HCT116 (cell line): Measurements from ENCODE around the gene RAB30. TPM values are rescaled to one million over a fixed set of nuclear protein-coding genes. Genes with fewer than 3 reads are reported as not detected.

ENCODE experiments used
- ATAC-seq: fragments of 200-7000 bp; cut with Tn5 transposase; 2 replicates; pipeline ENCODE4 v1.9.1; 2020; ENCODE audit warnings: mild to moderate bottlenecking, moderate library complexity
- Bru-seq: library from RNA; stranded (reverse); fragments of 400-500 nt; gene quantifications from one replicate; lab custom pipeline; 2021; lab: Mats Ljungman, UMichigan
- BruChase-seq, 2 experiments: library from RNA; stranded (reverse); fragments of 400-500 nt; gene quantifications; one replicate each; lab custom pipeline; 2021; lab: Mats Ljungman, UMichigan
- BruUV-seq: library from RNA; stranded (reverse); fragments of 400-500 nt; replicated peaks from 2 replicates; lab custom pipeline; 2021; lab: Mats Ljungman, UMichigan
- CTCF ChIA-PET: fragments of 300-600 bp; sonication (Branson Sonifier 250); formaldehyde crosslinking; loops from one replicate; lab custom pipeline; 2021; ENCODE audit warnings: antibody characterized with exemption; lab: Charles Lee
- POLR2A ChIA-PET: fragments of 300-600, 350-600 bp; sonication (Branson Sonifier 250); formaldehyde crosslinking; loops from one replicate; lab custom pipeline; 2021; ENCODE audit warnings: antibody characterized with exemption; lab: Charles Lee
- RAD21 ChIA-PET, 2 experiments: fragments of 300-600 bp; sonication (Branson Sonifier 250); formaldehyde crosslinking; loops; one replicate each; lab custom pipeline; 2023; ENCODE audit warnings: low total read pairs in 2 of 2; ENCODE audit not compliant: uncharacterized antibody in 2 of 2, unreplicated experiment in 2 of 2, low non-redundant PET in 1 of 2; lab: Charles Lee
- DNase-seq: peaks from one replicate; pipeline ENCODE4 v3.0.0-alpha.2; 2010; ENCODE audit warnings: low read depth, low spot score
- H2AFZ ChIP-seq: fragments of 200-600 bp; shearing (Covaris generic), sonication (generic); 2 replicates; pipeline ENCODE4 v1.6.1; 2017; ENCODE audit warnings: low read depth, mixed run types, mixed read lengths, antibody characterized with exemption, low read length; ENCODE audit not compliant: poor library complexity, severe bottlenecking
- H3K27ac ChIP-seq: 2 replicates; pipeline ENCODE4 v1.5.1; 2012; ENCODE audit warnings: low read depth, low read length
- H3K27me3 ChIP-seq: fragments of 200-600 bp; sonication (generic); 2 replicates; pipeline ENCODE4 v1.6.1; 2016; ENCODE audit warnings: mixed run types, low read length, mixed read lengths; ENCODE audit not compliant: insufficient read depth
- H3K36me3 ChIP-seq, 2 experiments: fragments of 200-500 bp in 1 of 2; fragments of 200-600 bp in 1 of 2; sonication (Bioruptor generic) in 1 of 2; sonication (generic) in 1 of 2; 2 replicates each; pipeline versions ENCODE4 v1.5.1 to v1.6.1; 2014 to 2016; ENCODE audit warnings: low read length in 2 of 2, inconsistent platforms in 1 of 2, mixed read lengths in 1 of 2, mixed run types in 1 of 2; ENCODE audit not compliant: insufficient read depth in 2 of 2, control insufficient read depth in 1 of 2
- H3K4me1 ChIP-seq, 2 experiments: fragments of 200-600 bp in 1 of 2; sonication (generic) in 1 of 2; 2 replicates each; pipeline versions ENCODE4 v1.5.1 to v1.6.1; 2012 to 2017; ENCODE audit warnings: low read length in 2 of 2, inconsistent platforms in 1 of 2, mild to moderate bottlenecking in 1 of 2, mixed read lengths in 1 of 2, mixed run types in 1 of 2, moderate library complexity in 1 of 2; ENCODE audit not compliant: insufficient read depth in 2 of 2, control insufficient read depth in 1 of 2
- H3K4me2 ChIP-seq: fragments of 200-600 bp; sonication (generic); 2 replicates; pipeline ENCODE4 v1.6.1; 2017; ENCODE audit warnings: mixed run types, low read length, mixed read lengths
- H3K4me3 ChIP-seq, 2 experiments: fragments of 200-600 bp in 1 of 2; sonication (generic) in 1 of 2; replicated peaks in 1 of 2; 2 replicates each; pipeline ENCODE4 v1.5.1; 2011 to 2016; ENCODE audit warnings: low read length in 2 of 2, control low read depth in 1 of 2, low read depth in 1 of 2, mild to moderate bottlenecking in 1 of 2, mixed read lengths in 1 of 2, mixed run types in 1 of 2
- H3K79me2 ChIP-seq: fragments of 200-600 bp; sonication (generic); 2 replicates; pipeline ENCODE4 v1.6.1; 2017; ENCODE audit warnings: mild to moderate bottlenecking, mixed run types, low read length, moderate library complexity, mixed read lengths; ENCODE audit not compliant: insufficient read depth
- H3K9ac ChIP-seq: fragments of 200-600 bp; sonication (generic); 2 replicates; pipeline ENCODE4 v1.6.1; 2016; ENCODE audit warnings: low read length, mixed read lengths
- H3K9me2 ChIP-seq: fragments of 200-600 bp; sonication (generic), shearing (Covaris generic); 2 replicates; pipeline ENCODE4 v1.6.1; 2017; ENCODE audit warnings: mixed run types, mild to moderate bottlenecking, moderate library complexity; ENCODE audit not compliant: insufficient read depth
- H3K9me3 ChIP-seq, 2 experiments: fragments of 200-500 bp in 1 of 2; fragments of 200-600 bp in 1 of 2; sonication (Bioruptor generic) in 1 of 2; sonication (generic) in 1 of 2; 2 replicates each; pipeline ENCODE4 v1.6.1; 2014 to 2017; ENCODE audit warnings: low read length in 2 of 2, mixed read lengths in 2 of 2, inconsistent platforms in 1 of 2, low read depth in 1 of 2, mild to moderate bottlenecking in 1 of 2, mixed run types in 1 of 2, moderate library complexity in 1 of 2; ENCODE audit not compliant: control insufficient read depth in 1 of 2, insufficient read depth in 1 of 2
- H4K20me1 ChIP-seq: fragments of 200-600 bp; sonication (generic), shearing (Covaris generic); 2 replicates; pipeline ENCODE4 v1.6.1; 2017; ENCODE audit warnings: mixed run types, mild to moderate bottlenecking, moderate library complexity; ENCODE audit not compliant: insufficient read depth
- ATF3 ChIP-seq: IDR thresholded peaks from 2 replicates; pipeline ENCODE4 v1.6.1; 2012
- CBX3 ChIP-seq: IDR thresholded peaks from 2 replicates; pipeline ENCODE4 v1.6.1; 2012; ENCODE audit warnings: low read depth
- CEBPB ChIP-seq: IDR thresholded peaks from 2 replicates; pipeline ENCODE4 v1.6.1; 2012; ENCODE audit warnings: low read depth
- CTCF ChIP-seq, 3 experiments: fragments of 200-600 bp in 1 of 3; sonication (generic) in 1 of 3; IDR thresholded peaks in 2 of 3; conservative IDR thresholded peaks in 1 of 3; 2 replicates each; pipeline ENCODE4 v1.5.1; 2012 to 2017; ENCODE audit warnings: low read depth in 2 of 3, low read length in 2 of 3, antibody characterized with exemption in 1 of 3, borderline replicate concordance in 1 of 3, control low read depth in 1 of 3, mild to moderate bottlenecking in 1 of 3, mixed read lengths in 1 of 3, mixed run types in 1 of 3, moderate library complexity in 1 of 3; ENCODE audit not compliant: insufficient read depth in 1 of 3
- EGR1 ChIP-seq: IDR thresholded peaks from 2 replicates; pipeline ENCODE4 v1.6.1; 2012; ENCODE audit warnings: low read depth
- ELF1 ChIP-seq: IDR thresholded peaks from 2 replicates; pipeline ENCODE4 v1.6.1; 2012; ENCODE audit warnings: low read depth, borderline replicate concordance
- EZH2 ChIP-seq: fragments of 200-600 bp; sonication (generic); IDR thresholded peaks from 2 replicates; pipeline ENCODE4 v1.6.1; 2017; ENCODE audit warnings: antibody characterized with exemption, mixed run types
- EZH2phosphoT487 ChIP-seq: fragments of 200-600 bp; IDR thresholded peaks from 2 replicates; pipeline ENCODE4 v1.6.1; 2018; ENCODE audit warnings: antibody characterized with exemption, borderline replicate concordance
- FOSL1 ChIP-seq: IDR thresholded peaks from 2 replicates; pipeline ENCODE4 v1.6.1; 2012; ENCODE audit warnings: low read depth
- MAX ChIP-seq: IDR thresholded peaks from 2 replicates; pipeline ENCODE4 v1.6.1; 2012
- POLR2A ChIP-seq: IDR thresholded peaks from 2 replicates; pipeline ENCODE4 v1.7.0; 2011; ENCODE audit warnings: borderline replicate concordance; ENCODE audit not compliant: insufficient read depth, insufficient read length; ENCODE audit errors: extremely low read depth
- RAD21 ChIP-seq: IDR thresholded peaks from 2 replicates; pipeline ENCODE4 v1.6.1; 2012; ENCODE audit warnings: low read depth, mild to moderate bottlenecking
- SIN3A ChIP-seq: IDR thresholded peaks from 2 replicates; pipeline ENCODE4 v1.6.1; 2012; ENCODE audit warnings: low read depth
- SP1 ChIP-seq: IDR thresholded peaks from 2 replicates; pipeline ENCODE4 v1.6.1; 2012; ENCODE audit warnings: low read depth
- SRF ChIP-seq: IDR thresholded peaks from 2 replicates; pipeline ENCODE4 v1.6.1; 2012; ENCODE audit warnings: low read depth
- TCF7L2 ChIP-seq: IDR thresholded peaks from 2 replicates; pipeline ENCODE4 v1.7.0; 2011; ENCODE audit warnings: borderline replicate concordance, inconsistent platforms; ENCODE audit not compliant: insufficient read depth, insufficient read length; ENCODE audit errors: extremely low read depth
- ZBTB33 ChIP-seq: IDR thresholded peaks from 2 replicates; pipeline ENCODE4 v1.6.1; 2011; ENCODE audit warnings: mild to moderate bottlenecking, low read length, moderate library complexity; ENCODE audit not compliant: insufficient replicate concordance; ENCODE audit errors: extremely low read depth
- ZFX ChIP-seq: fragments of 450-650 bp; IDR thresholded peaks from 2 replicates; pipeline ENCODE4 v1.6.1; 2017
- ZNF274 ChIP-seq: fragments of 200-500 bp; sonication (Bioruptor generic); IDR thresholded peaks from 2 replicates; pipeline ENCODE4 v1.6.1; 2014; ENCODE audit warnings: mild to moderate bottlenecking, low read depth, low read length, inconsistent platforms
- intact Hi-C: fragments of 100-400 bp; cut with micrococcal nuclease; formaldehyde crosslinking; loops from 2 replicates; pipeline ENCODE4 v1.10.0; 2022
- long read RNA-seq: library from polyadenylated mRNA; unstranded; transcript quantifications from one replicate; pipeline ENCODE4 v2.0.0, GENCODE V29; 2021; ENCODE audit not compliant: unreplicated experiment
- polyA plus RNA-seq: library from polyadenylated mRNA; unstranded; fragments of >200 nt; gene quantifications from 2 replicates; pipeline ENCODE4 v1.2.1, GENCODE V29; 2012; ENCODE audit warnings: missing spikeins
- total RNA-seq: library from RNA; stranded (reverse); gene quantifications from one replicate; pipeline ENCODE4 v1.2.1, GENCODE V29; 2021; ENCODE audit not compliant: unreplicated experiment

The RAB30 gene
- 5.7 TPM for total RNA-seq
- 1.4 and 2.8 TPM in 2 replicates for polyA plus RNA-seq
- percentile 56 among the genes with signal in this experiment for Bru-seq, nascent RNA
- percentile 52 among the genes with signal in this experiment for BruChase-seq, experiment 1, labeled RNA remaining after a 6-hour chase
- BruChase-seq, experiment 2, labeled RNA remaining after a 2-hour chase, result percentile 64 among the genes with signal in this experiment
- long read RNA-seq, partial matches to known transcripts, result 0 of 3 reads
- long read RNA-seq, other reads (novel, unspliced or antisense), result 2 of 3 reads

DNA sequence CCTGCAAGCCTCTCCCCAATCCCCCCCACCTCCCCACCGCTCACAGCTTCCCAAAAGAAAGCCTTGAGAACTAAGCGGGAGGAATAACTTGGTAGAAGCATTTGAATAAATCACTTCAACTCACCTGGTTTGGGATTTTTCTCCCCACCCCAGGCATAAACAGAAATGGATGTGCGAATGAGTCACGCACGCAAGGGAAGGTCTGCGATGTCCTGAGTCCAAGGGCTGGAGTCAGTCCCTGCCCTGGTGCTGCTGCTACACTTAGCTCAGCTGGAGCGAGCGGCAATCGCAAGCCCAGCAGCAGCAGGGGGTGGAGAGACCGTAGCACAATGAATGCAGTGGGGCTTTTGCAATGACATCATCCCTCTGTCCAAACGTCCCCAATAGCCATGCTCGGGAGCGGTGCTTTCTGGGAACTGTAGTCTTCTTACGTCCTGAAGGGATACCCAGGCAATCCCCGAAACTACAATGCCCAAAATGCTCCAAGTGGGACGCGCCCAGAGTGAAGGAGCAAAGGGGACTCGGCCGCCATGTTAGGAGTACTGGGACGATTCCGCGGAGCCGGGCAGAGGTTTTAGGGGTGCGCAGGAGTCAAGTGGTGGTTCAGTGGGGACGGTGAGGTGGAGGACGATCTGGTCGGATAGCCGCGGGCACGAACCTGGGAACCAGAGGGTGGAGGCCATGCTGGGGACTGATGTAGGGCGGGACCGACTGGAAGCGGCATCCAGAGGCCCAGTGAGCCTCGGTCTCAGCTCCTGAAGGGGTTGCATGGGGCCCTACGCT, at the start of gene RAB30:
Gene RAB30, minus strand, starts transcription at position 331 of the 783 bp plus-strand sequence. CDS start 74,581 bp downstream, outside the sequence.
- Histone ChIP-seq H3K9ac (peak within 1 kb of the TSS; percentile 95), H3K4me2 (peak within 1 kb of the TSS; percentile 87), H3K27ac (peak within 1 kb of the TSS; percentile 77), H3K9me2 (no peaks in the 10 kb centered on the region), H3K9me3 (no peaks in the 10 kb centered on the region), H3K27me3 (no peaks in the 10 kb centered on the region), H2AFZ (peak within 1 kb of the TSS; percentile 36), H3K36me3 (peaks cover under 1 to 13% of the 10 kb centered on the region in 2 experiments; a peak in 3 of 4 replicates), H4K20me1 (no peaks in the 10 kb centered on the region), H3K4me1 (peaks cover 11 to 27% of the 10 kb centered on the region in 2 experiments), H3K4me3 (peak within 1 kb of the TSS; percentile 90 to 95), H3K79me2 (peaks cover 38% of the 10 kb centered on the region)
- RAD21 ChIA-PET, result no interaction called here
- DNase-seq (peak; percentile 99), ATAC-seq (peak; percentile 95)
- intact Hi-C loops, result loop anchor here (1.0 kb wide), 2 partner anchors 85 to 170 kb away; partner anchors contain the start of gene DDIAS
- POLR2A ChIA-PET, result interaction anchor here (0.8 to 1.6 kb wide), 4 partner anchors 14 to 84 kb away, joined by 3 to 8 read pairs (median 4); partner anchors contain the start of gene PCF11
- BruUV-seq, result no TSS peak
- CTCF ChIA-PET, result interaction anchor here (0.6 kb wide), 1 partner anchor 9 kb away, joined by 3 read pairs; no protein-coding TSS in a partner anchor
- TF ChIP-seq ELF1, result no peak
- no peak for TF ChIP-seq ZNF274
- peak; percentile 83 for TF ChIP-seq SP1
- TF ChIP-seq CTCF (IDR thresholded peaks at IDR 0.05 in 2 of 3, conservative IDR thresholded peaks at IDR 0.05 in 1 of 3; ENCODE audit: borderline replicate concordance in 1 of 3, insufficient read depth in 1 of 3, low read depth in 2 of 3, low read length in 2 of 3), result no peak
- TF ChIP-seq MAX, result peak; percentile 77
- peak; percentile 45 for TF ChIP-seq POLR2A
- no peak for TF ChIP-seq EZH2phosphoT487
- TF ChIP-seq SIN3A, result peak; percentile 94
- TF ChIP-seq FOSL1, result no peak
- TF ChIP-seq CEBPB, result no peak; the same call in 1 of the 2 replicates
- no peak for TF ChIP-seq EGR1
- no peak for TF ChIP-seq ATF3
- TF ChIP-seq EZH2, result no peak
- TF ChIP-seq ZBTB33, result no peak
- no peak; the same call in 1 of the 2 replicates for TF ChIP-seq RAD21
- peak; percentile 87 for TF ChIP-seq CBX3
- TF ChIP-seq TCF7L2, result no peak
- peak; percentile 72 for TF ChIP-seq SRF
- peak; percentile 94 for TF ChIP-seq ZFX
